GM18951 (cell line): ENCODE data around the gene HJURP.

Experiments
- POLR2A ChIP-seq: IDR thresholded peaks from 4 replicates; pipeline ENCODE4 v1.6.1; 2011; ENCODE audit warnings: mild to moderate bottlenecking; ENCODE audit not compliant: insufficient read length, insufficient read depth; ENCODE audit errors: extremely low read depth
- in situ Hi-C: fragments of 300-500 bp; cut with MboI; formaldehyde crosslinking; loops from one replicate; pipeline ENCODE4 v1.12.0; 2022; ENCODE audit warnings: low sequenced_read_pairs, mixed read lengths, inconsistent platforms; ENCODE audit not compliant: unreplicated experiment

Gene HJURP

DNA sequence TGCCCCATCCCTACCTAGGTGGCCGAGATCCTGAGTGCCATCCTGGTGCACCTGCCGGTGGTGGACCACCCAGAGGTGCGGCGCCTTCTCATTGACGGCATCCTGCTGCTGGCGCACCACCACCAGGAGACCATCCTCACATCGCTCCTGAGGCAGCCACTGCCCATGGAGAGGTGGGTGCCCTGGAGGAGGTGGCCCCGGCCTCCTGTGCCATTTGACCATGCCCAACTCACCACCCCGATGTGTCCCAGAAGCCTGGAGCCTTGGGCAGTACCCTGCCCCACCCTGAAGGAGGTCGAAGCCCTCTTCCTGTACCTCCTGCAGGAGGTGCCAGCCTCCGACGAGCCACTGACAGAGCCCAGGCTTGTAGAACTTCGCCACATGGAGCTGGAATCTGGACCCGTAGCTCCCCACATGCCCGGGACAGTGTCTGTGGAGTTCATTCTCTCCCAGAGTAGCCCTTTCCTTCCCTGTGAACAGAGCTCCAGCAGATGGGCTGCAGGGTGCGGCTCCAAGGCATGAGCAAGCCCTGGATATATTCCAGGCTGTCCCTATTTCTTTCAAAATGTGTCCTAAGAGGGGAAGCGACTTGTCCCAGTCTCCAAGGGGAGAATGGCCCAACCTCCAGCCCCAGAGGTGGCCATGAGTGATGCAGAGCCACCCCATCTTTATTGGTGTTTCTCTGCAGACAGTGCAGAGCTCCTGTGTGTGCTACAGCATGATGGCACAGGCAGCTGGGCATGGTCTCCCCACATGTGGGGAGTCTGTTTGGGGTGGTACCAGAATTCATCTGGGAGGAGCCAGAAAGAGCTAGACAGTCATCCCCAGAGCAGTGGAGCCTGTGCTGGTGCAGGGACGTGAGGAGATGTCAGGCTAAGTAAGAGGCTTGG, 34.2 kb downstream of the HJURP start:
- in situ Hi-C loops = no loop called here
- no peak for TF ChIP-seq POLR2A

DNA sequence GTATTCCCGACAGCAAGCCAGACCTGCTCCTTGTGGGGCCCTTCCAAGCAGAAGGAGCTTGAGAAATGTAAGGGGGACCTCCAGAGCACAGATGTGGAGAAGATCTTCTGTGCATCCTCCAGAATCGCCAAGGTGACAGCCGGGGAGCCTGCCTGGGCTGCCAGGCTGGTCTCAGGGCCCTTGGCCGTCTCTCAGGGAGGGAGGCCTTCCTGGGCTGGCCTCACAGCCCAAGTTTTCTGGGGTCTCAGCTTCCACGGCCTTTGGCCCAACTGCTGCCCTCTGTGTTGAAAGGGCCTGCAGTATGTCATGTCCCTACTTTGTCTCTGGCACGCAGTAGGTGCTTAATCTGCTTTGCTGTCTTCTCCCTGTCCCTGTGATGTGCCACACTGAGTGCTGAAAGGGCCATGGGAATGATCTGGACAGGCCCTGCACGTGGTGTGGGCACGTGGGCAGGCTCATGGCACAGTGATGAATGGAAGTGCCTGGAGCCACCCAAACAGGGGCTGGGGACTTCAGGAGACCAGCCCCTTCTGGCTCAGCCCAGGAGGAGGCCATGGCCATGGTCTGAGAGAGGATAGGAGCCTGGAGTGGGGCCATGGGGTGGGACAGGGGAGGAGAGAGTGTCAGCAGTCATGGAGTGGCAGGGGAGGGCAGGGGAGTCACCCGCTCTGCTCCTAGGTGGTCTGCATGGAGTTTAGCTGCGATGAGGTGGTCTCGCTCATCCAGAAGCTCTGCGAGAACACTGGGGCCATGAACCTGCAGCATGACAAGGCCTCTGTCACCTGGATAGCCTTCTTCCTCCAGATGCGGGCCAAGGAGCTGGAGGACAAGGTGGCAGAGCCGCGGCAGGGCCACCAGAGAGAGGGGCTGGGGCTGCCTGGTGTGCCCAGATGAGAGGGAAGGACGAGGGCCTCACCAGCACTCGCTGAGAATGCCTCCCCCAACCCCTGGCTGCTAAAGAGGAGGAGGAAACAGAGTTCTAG, 35.4 kb downstream of the HJURP start:
- no peak for TF ChIP-seq POLR2A
- in situ Hi-C loops = no loop called here

- in situ Hi-C loops = no loop called here
- no peak for TF ChIP-seq POLR2A
These were observed 36.2 kb downstream of the HJURP start for GRCh38 chr2:233817995-233818638.

DNA sequence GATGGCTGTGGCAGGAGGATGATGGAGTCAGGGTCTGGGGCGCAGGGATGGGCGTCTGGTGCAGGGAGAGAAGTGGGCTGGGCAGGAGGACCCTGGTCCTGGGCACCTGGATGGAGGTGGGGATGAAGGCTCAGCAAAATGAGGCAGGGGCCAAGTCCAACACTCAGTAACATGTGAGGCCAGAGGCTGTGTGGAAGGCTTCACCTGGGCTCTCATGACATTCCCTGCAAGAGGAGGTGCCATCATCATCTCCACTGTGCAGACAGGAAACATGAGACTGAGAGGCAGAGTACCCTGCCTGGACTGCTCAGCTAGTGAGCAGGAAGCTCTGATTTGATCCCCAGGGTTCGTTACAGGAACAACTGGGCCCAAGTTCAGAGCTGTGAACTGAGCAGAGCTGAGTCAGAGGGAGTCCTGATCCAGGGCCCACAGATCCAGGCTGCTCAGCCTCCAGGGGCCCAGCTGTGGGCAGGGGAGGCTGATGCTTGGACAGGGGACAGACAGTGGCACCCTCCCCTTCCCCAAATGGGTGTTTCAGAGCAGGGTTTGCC, 36.9 kb downstream of the HJURP start:
- in situ Hi-C loops = no loop called here
- no peak for TF ChIP-seq POLR2A

- no peak for TF ChIP-seq POLR2A
- in situ Hi-C loops = no loop called here
These were observed 37.6 kb downstream of the HJURP start for GRCh38 chr2:233816771-233817170.

DNA sequence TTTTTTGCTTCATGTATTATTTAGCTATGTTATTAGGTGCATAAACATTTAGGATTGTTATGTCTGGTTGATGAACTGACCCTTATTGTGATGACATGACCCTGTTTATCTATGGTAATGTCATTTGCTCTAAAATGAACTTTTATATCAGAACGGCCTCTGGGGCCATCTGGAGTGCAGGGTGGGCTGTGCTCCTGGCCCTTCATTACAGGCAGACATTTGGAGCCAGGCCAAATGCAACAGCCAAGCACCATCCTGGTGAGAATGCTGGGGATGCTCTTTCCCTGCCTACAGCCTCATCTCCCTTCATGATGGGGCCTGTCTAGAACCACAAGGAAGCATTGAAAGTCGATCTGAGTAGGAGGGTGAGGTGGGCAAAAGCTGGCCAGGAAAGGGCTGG, 38.0 kb downstream of the HJURP start:
- in situ Hi-C loops = no loop called here
- no peak for TF ChIP-seq POLR2A

DNA sequence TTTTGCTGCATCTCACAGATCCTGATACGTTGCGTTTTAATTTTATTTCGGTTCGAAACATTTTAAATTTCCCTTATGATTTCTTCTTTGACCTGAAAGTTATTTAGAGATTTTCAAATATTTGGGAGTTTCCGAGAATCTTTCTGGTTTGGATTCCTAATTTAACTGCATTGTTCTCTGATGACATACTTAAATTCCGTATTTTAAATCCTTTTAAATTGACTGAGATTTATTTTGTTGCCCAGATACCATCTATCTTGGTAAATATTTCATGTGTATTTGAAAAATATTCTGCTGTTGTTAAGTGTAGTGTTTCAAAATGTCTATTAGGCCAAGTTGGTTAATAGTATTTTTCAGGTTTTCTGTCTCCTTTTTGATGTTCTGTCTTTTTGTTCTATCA, 38.5 kb downstream of the HJURP start:
- no peak for TF ChIP-seq POLR2A
- in situ Hi-C loops = no loop called here

DNA sequence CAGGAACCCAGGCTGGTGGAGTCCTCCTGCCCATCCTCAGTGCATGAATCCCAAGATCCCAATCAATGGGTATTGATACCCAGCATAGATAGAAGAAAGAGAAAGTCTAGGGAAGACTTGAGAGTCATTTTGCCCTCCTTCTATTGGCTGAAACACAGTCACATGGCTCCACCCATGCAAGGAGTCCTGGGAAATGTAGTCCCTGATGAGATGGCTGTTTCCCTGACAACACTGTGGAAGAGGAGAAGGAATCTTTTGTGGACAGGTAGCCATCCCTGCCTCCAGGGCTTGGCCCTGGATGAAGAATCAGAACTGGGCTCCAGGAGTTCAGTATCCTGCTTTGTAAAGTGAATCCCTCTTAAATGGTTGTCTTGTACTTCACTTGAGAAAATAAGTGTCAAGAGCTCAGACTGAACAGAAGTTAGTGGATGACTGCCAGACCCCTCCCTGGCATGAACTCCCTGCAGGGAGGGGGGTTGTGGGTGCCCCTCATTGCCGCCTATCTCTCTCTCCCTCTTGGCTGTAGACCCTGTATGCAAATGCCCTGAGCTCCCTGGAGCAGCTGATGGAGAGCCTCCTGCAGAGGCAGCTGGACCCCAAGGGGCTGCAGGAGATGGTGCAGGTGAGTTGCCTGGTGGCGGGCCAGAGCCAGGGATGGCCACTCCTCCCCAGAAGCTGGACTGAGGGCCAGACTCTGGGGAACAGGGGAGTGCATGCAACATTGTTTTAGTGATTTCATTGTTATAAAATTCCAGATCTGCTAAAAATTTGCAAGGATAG, 40.1 kb downstream of the HJURP start:
- in situ Hi-C loops = no loop called here
- no peak for TF ChIP-seq POLR2A

- TF ChIP-seq POLR2A = no peak
- in situ Hi-C loops = no loop called here
These were observed 40.9 kb downstream of the HJURP start for GRCh38 chr2:233813236-233814055.

DNA sequence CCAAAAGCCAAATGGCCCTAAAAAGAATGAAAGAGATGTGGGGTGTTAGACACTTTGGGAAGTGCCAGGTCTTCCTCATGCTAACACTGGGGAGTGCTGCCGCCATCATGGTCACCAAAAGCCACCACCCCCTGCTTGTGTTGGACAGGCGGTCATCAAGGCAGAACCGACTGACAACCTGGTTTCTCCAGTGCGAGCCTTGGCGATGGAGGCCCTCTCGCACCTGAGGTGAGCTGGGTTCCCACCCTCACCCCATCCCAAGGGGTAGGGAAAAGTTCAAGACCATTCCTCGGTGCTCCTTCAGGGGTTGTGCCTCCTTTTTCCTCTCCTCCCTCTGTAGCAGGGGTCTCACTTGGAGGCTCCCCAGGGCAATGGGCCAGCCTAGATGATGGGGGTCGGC, 42.6 kb downstream of the HJURP start:
- in situ Hi-C loops = no loop called here
- no peak for TF ChIP-seq POLR2A

GRCh38 chr2:233811087-233811486, 43.2 kb downstream of the HJURP start:
- in situ Hi-C loops = no loop called here
- TF ChIP-seq POLR2A = no peak

DNA sequence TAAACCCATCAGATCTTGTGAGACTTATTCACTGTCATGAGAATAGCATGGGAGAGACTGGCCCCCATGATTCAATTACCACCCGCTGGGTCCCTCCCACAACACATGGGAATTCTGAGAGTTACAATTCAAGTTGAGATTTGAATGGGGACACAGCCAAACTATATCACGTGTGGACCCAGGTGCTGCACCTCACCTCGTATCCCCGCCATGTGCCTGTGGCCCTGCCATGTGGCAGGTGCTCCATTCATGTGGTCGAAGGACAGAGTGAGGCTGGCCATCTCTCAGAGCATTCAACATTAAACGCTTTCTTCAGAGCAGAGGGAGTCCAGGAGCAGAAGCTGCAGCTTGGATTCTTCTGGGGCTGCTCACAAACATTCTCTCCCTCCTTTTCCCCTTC, 44.0 kb downstream of the HJURP start:
- TF ChIP-seq POLR2A = no peak
- in situ Hi-C loops = no loop called here
